Measurements from ENCODE around the gene NSMCE4A.

NSMCE4A gene

DNA sequence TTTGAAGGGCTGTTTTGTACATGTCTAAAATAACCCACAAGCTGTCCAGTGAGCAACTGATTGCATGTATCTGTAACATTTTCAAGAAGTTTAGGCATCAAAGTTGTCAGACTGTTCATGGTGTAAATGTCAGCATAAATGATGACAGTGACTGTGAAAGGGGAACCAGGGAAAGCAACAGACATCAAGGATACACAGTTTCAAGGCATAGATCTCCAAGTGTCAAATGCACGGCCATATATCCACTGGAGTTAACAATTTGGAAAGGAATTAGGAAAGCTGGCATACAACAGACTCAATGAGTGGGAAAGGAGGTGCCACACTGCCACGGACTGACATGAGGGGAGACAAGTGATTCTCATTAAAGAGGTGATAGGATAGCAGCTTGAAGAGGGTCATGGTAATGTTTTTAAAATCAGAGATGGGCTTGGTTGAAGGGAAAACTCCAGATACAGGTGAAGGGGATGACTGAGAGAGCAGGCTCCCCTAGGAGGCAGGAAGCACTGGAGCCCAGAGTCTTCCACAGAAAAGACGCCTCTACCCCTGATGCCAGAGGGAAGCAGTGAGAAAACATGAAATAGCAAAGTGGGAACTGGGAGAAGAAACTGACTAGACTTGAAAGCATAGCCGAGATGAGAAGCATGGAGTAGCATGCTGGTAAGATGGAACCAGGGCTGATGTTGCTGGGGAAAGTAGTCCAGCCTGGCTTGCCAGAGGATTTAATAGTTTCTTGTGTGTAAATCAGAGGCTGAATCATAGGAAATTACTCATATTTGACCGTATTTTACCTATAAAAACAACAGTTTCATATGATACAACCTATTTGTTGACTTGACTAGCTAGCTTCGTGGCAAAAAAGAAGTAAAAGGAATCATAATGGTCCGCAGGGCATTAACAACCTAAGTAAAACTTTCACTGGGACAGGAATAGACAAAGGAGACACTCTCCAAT lies 18.6 kb downstream of the NSMCE4A start:
- no peak for DNase-seq (ENCODE audit: low spot score)
- in situ Hi-C loops (cut with MboI; ENCODE audit: low pct_unique_long_range_greater_than_20kb, low sequenced_read_pairs, unreplicated experiment) = no loop called here
- TF ChIP-seq, protein P1, sequence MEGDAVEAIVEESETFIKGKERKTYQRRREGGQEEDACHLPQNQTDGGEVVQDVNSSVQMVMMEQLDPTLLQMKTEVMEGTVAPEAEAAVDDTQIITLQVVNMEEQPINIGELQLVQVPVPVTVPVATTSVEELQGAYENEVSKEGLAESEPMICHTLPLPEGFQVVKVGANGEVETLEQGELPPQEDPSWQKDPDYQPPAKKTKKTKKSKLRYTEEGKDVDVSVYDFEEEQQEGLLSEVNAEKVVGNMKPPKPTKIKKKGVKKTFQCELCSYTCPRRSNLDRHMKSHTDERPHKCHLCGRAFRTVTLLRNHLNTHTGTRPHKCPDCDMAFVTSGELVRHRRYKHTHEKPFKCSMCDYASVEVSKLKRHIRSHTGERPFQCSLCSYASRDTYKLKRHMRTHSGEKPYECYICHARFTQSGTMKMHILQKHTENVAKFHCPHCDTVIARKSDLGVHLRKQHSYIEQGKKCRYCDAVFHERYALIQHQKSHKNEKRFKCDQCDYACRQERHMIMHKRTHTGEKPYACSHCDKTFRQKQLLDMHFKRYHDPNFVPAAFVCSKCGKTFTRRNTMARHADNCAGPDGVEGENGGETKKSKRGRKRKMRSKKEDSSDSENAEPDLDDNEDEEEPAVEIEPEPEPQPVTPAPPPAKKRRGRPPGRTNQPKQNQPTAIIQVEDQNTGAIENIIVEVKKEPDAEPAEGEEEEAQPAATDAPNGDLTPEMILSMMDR (IDR thresholded peaks at IDR 0.05; ENCODE audit: extremely low read depth, insufficient read depth, missing control alignments) = no peak

DNA sequence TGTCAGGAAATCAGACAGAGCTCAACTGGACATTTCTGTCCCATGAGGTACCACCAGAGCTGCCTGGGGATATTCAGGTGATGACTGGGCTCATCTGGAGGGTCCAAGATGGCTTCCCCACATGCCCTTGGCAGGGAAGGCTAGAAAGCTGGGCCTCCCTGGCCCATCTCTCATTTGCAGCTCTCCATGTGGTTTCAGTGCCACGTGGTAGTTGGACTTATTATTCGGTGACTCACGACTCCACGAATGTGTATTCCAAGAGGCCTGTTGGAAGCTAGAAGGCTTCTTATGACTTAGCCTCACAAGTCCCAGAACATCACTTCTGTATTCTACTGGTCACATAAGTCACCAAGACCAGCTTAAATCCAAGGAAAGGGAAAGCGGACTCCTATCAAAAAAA lies 22.8 kb downstream of the NSMCE4A start:
- TF ChIP-seq, protein P1 (IDR thresholded peaks at IDR 0.05; ENCODE audit: extremely low read depth, insufficient read depth, missing control alignments) = no peak
- no peak for DNase-seq (ENCODE audit: low spot score)
- in situ Hi-C loops (cut with MboI; ENCODE audit: low pct_unique_long_range_greater_than_20kb, low sequenced_read_pairs, unreplicated experiment) = no loop called here

GRCh38 chr10:121949451-121949850 lies 25.6 kb downstream of the NSMCE4A start:
- TF ChIP-seq, protein P1 (IDR thresholded peaks at IDR 0.05; ENCODE audit: extremely low read depth, insufficient read depth, missing control alignments) = no peak
- in situ Hi-C loops (cut with MboI; ENCODE audit: low pct_unique_long_range_greater_than_20kb, low sequenced_read_pairs, unreplicated experiment) = no loop called here
- no peak for DNase-seq (ENCODE audit: low spot score)

- in situ Hi-C loops (cut with MboI; ENCODE audit: low pct_unique_long_range_greater_than_20kb, low sequenced_read_pairs, unreplicated experiment) = no loop called here
- DNase-seq (ENCODE audit: low spot score) = no peak
- TF ChIP-seq, protein P1 (IDR thresholded peaks at IDR 0.05; ENCODE audit: extremely low read depth, insufficient read depth, missing control alignments) = no peak
Measured at GRCh38 chr10:121949049-121949448, 26.0 kb downstream of the NSMCE4A start.

DNA sequence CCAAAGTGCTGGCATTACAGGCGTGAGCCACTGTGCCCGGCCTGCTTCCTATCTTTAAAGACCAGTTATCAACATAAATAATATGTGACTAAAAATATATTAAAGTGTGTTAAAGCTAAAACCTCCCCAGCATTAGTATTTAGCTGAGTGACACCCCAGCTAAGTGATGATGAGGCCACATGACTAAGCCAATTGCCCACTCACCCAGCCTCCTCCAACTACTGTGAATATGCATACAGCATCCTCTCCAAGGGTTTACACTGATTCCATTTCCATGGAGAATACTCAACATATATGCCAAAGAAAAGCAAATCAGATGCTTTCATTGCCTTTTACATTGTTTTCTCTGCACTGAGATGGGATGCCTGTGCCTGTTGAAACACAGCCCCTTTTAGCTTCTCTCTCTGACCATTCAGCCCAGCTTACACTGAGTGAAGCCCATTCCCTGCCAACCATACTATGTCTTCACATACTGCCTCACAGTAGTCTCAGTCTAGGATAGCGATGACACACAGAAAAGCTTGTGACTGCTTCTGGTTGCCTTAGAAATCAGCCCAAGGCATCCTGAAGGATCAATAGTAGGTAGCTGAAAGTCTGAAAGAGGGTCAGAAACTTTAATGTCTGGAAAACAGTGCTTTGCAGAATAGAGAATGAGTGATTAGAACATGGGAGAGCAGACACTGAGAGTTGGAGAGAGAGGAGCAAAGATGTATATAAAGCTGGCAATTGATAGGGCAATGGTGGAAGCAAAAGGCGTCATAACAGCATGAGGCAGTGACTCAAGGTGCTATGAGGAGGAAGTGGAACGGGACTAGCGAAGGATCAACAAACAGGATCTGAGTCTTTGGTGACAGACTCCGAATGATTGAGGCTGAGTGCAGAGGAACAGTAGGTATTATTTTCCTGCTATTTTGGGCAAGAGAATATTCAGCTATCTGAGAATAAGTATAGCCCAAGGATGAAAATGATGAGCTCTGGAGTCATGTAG lies 27.4 kb downstream of the NSMCE4A start:
- TF ChIP-seq, protein P1 (IDR thresholded peaks at IDR 0.05; ENCODE audit: extremely low read depth, insufficient read depth, missing control alignments) = no peak
- in situ Hi-C loops (cut with MboI; ENCODE audit: low pct_unique_long_range_greater_than_20kb, low sequenced_read_pairs, unreplicated experiment) = no loop called here
- no peak for DNase-seq (ENCODE audit: low spot score)

GRCh38 chr10:121942749-121943416 lies 32.1 kb downstream of the NSMCE4A start:
- in situ Hi-C loops (cut with MboI; ENCODE audit: low pct_unique_long_range_greater_than_20kb, low sequenced_read_pairs, unreplicated experiment) = no loop called here
- DNase-seq (ENCODE audit: low spot score) = no peak
- TF ChIP-seq, protein P1 (IDR thresholded peaks at IDR 0.05; ENCODE audit: extremely low read depth, insufficient read depth, missing control alignments) = no peak

Data from GM13977 (cell line).